ENCODE data around the gene NFKBIL1.

Gene NFKBIL1

DNA sequence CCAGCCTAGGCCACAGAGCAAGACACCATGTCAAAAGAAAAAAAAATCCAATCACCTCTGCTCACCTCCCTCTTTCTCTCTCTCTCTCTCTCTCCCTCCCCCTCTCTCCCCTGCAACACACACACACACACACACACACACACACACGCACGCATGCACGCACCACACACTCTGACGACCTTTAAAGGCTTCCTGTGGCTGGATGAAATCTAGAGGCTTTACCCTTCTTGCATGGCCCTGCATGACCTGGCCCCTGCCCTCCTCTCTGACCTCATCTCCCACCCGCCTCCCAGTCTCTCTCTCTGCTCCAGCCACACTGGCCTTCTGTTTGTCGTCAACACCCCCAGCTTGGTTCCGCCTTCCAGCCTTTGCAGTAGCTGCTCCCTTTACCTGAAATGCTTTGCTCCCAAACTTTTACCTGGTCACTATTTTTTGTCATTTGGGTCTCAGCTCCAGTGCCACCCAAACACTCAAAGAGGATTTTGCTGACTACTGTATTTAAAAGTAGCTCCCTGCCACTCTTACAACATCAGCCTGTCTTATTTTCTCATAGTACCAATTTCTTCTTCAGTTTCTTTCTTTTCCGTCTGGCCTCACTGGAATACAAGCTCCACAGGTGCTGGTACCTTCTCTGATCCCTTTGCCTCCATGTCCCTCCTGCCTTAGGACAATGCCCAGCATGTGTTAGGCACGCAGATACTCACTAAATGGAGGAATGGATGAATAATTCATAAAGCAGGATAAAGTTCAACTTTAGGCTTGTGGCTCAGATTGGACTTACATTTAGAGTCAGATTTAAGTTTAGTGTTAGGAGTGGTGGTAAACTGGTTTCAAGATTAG, 20.3 kb downstream of the NFKBIL1 start:
- H3K4me3 ChIP-seq (ENCODE audit: low read depth, low read length) = no peak overlapping the region
- TF ChIP-seq, protein P1, sequence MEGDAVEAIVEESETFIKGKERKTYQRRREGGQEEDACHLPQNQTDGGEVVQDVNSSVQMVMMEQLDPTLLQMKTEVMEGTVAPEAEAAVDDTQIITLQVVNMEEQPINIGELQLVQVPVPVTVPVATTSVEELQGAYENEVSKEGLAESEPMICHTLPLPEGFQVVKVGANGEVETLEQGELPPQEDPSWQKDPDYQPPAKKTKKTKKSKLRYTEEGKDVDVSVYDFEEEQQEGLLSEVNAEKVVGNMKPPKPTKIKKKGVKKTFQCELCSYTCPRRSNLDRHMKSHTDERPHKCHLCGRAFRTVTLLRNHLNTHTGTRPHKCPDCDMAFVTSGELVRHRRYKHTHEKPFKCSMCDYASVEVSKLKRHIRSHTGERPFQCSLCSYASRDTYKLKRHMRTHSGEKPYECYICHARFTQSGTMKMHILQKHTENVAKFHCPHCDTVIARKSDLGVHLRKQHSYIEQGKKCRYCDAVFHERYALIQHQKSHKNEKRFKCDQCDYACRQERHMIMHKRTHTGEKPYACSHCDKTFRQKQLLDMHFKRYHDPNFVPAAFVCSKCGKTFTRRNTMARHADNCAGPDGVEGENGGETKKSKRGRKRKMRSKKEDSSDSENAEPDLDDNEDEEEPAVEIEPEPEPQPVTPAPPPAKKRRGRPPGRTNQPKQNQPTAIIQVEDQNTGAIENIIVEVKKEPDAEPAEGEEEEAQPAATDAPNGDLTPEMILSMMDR (IDR thresholded peaks at IDR 0.05; ENCODE audit: low read depth, low read length) = no peak

DNA sequence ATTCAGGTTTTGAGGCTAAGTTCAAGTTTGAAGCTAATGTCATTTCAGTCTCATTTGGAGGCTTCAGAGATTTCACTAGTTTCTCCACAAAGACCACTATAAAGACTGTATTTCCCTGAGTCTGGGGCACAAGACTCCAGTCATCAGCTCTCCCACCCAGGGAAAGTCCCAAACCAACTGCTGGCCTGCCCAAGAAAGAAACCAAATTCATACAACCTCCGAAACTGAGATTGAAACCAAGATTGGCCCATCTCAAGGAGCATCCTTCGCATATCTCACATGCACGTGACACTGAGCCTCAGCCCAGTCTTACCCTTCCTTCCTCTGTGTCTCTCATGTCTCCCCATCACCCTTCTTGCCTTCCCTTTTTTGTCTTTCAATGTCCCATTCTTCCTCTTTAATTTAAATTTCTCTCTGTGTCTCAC, 21.1 kb downstream of the NFKBIL1 start:
- no peak overlapping the region for H3K4me3 ChIP-seq (ENCODE audit: low read depth, low read length)
- TF ChIP-seq, protein P1 (IDR thresholded peaks at IDR 0.05; ENCODE audit: low read depth, low read length) = no peak

DNA sequence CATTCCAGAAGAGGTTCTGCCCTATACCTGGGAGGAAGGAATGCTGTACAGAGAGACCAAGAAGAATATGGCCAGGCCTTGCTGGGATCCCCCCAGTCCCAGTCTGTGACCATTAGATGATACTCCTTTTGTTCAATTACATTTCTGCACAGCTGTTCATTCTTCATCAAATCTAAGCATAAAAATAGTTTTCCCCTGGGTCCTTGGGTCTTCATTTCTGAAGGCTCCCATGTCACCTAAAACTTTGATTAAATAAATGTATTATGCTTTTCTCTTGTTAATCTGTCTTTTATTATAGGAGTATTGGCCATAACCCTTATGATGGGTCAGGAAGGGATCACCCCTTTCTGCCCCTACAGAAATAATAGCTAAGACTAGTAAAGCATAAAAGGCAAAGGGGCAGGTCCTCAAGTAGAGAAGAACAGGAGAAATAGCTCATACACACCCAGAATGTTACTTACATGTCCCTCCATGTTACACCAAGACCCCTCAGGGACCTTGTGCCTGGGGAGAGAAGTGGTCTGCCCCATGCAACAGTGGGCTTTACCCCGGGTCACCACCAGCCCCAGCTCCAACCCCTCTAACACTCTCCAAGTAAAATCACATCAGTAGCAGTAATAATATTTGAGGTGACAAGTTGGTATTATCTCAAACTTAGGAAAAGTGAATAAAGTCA, 22.6 kb downstream of the NFKBIL1 start:
- no peak overlapping the region for H3K4me3 ChIP-seq (ENCODE audit: low read depth, low read length)
- TF ChIP-seq, protein P1 (IDR thresholded peaks at IDR 0.05; ENCODE audit: low read depth, low read length) = no peak

DNA sequence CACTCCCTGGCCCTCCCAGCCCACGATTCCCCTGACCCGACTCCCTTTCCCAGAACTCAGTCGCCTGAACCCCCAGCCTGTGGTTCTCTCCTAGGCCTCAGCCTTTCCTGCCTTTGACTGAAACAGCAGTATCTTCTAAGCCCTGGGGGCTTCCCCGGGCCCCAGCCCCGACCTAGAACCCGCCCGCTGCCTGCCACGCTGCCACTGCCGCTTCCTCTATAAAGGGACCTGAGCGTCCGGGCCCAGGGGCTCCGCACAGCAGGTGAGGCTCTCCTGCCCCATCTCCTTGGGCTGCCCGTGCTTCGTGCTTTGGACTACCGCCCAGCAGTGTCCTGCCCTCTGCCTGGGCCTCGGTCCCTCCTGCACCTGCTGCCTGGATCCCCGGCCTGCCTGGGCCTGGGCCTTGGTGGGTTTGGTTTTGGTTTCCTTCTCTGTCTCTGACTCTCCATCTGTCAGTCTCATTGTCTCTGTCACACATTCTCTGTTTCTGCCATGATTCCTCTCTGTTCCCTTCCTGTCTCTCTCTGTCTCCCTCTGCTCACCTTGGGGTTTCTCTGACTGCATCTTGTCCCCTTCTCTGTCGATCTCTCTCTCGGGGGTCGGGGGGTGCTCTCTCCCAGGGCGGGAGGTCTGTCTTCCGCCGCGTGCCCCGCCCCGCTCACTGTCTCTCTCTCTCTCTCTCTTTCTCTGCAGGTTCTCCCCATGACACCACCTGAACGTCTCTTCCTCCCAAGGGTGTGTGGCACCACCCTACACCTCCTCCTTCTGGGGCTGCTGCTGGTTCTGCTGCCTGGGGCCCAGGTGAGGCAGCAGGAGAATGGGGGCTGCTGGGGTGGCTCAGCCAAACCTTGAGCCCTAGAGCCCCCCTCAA, 24.9 kb downstream of the NFKBIL1 start, which contains the start of gene LTA:
TSS of gene LTA (plus strand) at position 249 of the 871 bp plus-strand sequence. CDS start at position 703, 454 bp downstream.
- H3K4me3 ChIP-seq (ENCODE audit: low read depth, low read length) = no peak within 1 kb of the TSS
- TF ChIP-seq, protein P1 (IDR thresholded peaks at IDR 0.05; ENCODE audit: low read depth, low read length) = no peak

DNA sequence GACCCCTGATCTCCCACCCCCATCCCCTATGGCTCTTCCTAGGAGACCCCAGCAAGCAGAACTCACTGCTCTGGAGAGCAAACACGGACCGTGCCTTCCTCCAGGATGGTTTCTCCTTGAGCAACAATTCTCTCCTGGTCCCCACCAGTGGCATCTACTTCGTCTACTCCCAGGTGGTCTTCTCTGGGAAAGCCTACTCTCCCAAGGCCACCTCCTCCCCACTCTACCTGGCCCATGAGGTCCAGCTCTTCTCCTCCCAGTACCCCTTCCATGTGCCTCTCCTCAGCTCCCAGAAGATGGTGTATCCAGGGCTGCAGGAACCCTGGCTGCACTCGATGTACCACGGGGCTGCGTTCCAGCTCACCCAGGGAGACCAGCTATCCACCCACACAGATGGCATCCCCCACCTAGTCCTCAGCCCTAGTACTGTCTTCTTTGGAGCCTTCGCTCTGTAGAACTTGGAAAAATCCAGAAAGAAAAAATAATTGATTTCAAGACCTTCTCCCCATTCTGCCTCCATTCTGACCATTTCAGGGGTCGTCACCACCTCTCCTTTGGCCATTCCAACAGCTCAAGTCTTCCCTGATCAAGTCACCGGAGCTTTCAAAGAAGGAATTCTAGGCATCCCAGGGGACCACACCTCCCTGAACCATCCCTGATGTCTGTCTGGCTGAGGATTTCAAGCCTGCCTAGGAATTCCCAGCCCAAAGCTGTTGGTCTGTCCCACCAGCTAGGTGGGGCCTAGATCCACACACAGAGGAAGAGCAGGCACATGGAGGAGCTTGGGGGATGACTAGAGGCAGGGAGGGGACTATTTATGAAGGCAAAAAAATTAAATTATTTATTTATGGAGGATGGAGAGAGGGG, 26.1 kb downstream of the NFKBIL1 start:
- TF ChIP-seq, protein P1 (IDR thresholded peaks at IDR 0.05; ENCODE audit: low read depth, low read length) = no peak
- no peak overlapping the region for H3K4me3 ChIP-seq (ENCODE audit: low read depth, low read length)

Measured in WI38 (cell line).